ENCODE data around the gene CBX6. TPM values are rescaled to one million over a fixed set of nuclear protein-coding genes. Genes with fewer than 3 reads are reported as not detected.

Gene CBX6
- total RNA-seq, 8 experiments from 2014 or later, result 17.6 to 141 (median 36.6) TPM

Other genes with a start within 250 kb of the CBX6 start
- 1 to 10 TPM in 7 of 8 experiments, under 1 TPM in 1; 0.66 to 7.8 (median 5.8) TPM for gene FAM227A, start 215.8 kb downstream of the CBX6 start, total RNA-seq
- 10 to 100 TPM; 18.7 to 42.4 (median 26.4) TPM for gene CBY1, start 215.6 kb downstream of the CBX6 start, total RNA-seq
- gene TOMM22, start 190.3 kb downstream of the CBX6 start, total RNA-seq, result 10 to 100 TPM; 42.2 to 84.3 (median 59.5) TPM
- 10 to 100 TPM; 25.8 to 56.7 (median 28.9) TPM for gene JOSD1, start 171.3 kb downstream of the CBX6 start, total RNA-seq
- gene GTPBP1, start 166.3 kb downstream of the CBX6 start, total RNA-seq, result 10 to 100 TPM; 28.8 to 88.7 (median 35.1) TPM
- gene SUN2, start 116.2 kb downstream of the CBX6 start, total RNA-seq, result 10 to 100 TPM; 29.8 to 49.9 (median 38.0) TPM
- 10 to 100 TPM; 11.7 to 41.8 (median 23.5) TPM for gene DNAL4, start 78.1 kb downstream of the CBX6 start, total RNA-seq
- gene NPTXR, start 28.2 kb downstream of the CBX6 start, total RNA-seq, result 10 to 100 TPM in 2 of 8 experiments, 1 to 10 TPM in 4, under 1 TPM in 2; 0.71 to 15.7 (median 6.1) TPM
- gene APOBEC3A, start 85.4 kb upstream of the CBX6 start, total RNA-seq, result under 1 TPM in 2 of 8 experiments, not detected in 6; 0.16 to 0.71 TPM
- 10 to 100 TPM in 1 of 8 experiments, 1 to 10 TPM in 3, under 1 TPM in 4; 0.32 to 15.3 (median 1.1) TPM for gene APOBEC3B, start 110.1 kb upstream of the CBX6 start, total RNA-seq
- 10 to 100 TPM in 3 of 8 experiments, 1 to 10 TPM in 4, under 1 TPM in 1; 0.96 to 59.2 (median 4.5) TPM for gene APOBEC3C, start 142.0 kb upstream of the CBX6 start, total RNA-seq
- 10 to 100 TPM in 3 of 8 experiments, under 1 TPM in 5; 0.29 to 16.3 (median 0.64) TPM for gene APOBEC3D, start 148.9 kb upstream of the CBX6 start, total RNA-seq
- gene APOBEC3F, start 168.6 kb upstream of the CBX6 start, total RNA-seq, result 10 to 100 TPM in 2 of 8 experiments, 1 to 10 TPM in 5, under 1 TPM in 1; 0.38 to 16.9 (median 4.9) TPM
- 10 to 100 TPM in 3 of 8 experiments, 1 to 10 TPM in 4, under 1 TPM in 1; 0.83 to 21.2 (median 4.3) TPM for gene APOBEC3G, start 205.1 kb upstream of the CBX6 start, total RNA-seq
- 1 to 10 TPM in 2 of 8 experiments, under 1 TPM in 1, not detected in 5; 0.94 to 3.2 (median 2.3) TPM for gene APOBEC3H, start 225.0 kb upstream of the CBX6 start, total RNA-seq